ENCODE data around the gene GALNT6. TPM values are rescaled to one million over a fixed set of nuclear protein-coding genes. Genes with fewer than 3 reads are reported as not detected.

The GALNT6 gene
- total RNA-seq, 2 donors from 2014 or later, result 1.3 to 2.8 TPM

DNA sequence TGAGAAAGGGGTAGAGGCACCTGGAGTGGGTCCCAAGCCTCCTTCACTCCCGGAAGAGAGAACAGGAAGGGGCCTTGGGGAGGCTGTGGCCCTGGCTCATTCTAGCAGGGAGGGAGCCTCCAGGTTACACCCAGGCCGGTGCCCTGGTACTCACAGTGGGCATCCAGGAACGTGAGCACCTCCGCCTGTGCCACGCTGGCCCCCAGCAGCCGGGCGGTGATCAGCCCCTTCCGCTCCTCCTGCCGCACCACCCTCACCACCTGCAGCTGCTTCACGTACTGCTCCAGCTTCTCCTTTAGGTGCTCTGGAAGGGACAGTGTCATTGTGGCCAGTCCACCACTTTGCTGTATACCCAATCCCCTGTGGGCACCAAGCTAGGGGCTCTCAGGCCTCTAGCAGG lies 25.9 kb downstream of the GALNT6 start:
- H3K4me1 ChIP-seq, result no peaks in the 10 kb centered on the region
- no peaks in the 10 kb centered on the region for H3K27me3 ChIP-seq
- no peaks in the 10 kb centered on the region for H3K9me3 ChIP-seq
- TF ChIP-seq CTCF (IDR thresholded peaks at IDR 0.05), result no peak
- DNase-seq (ENCODE audit: low spot score), result no peak
- no peak overlapping the region for H3K4me3 ChIP-seq
- H3K27ac ChIP-seq, result no peak overlapping the region
- no peaks in the 10 kb centered on the region for H3K36me3 ChIP-seq

- Histone ChIP-seq H3K27ac (no peak overlapping the region), H3K27me3 (no peaks in the 10 kb centered on the region), H3K36me3 (no peaks in the 10 kb centered on the region), H3K4me3 (no peak overlapping the region), H3K4me1 (no peaks in the 10 kb centered on the region), H3K9me3 (no peaks in the 10 kb centered on the region)
- DNase-seq (ENCODE audit: low spot score), result no peak
- no peak for TF ChIP-seq CTCF (IDR thresholded peaks at IDR 0.05)
Observed at GRCh38 chr12:51364001-51364400, 27.2 kb downstream of the GALNT6 start.

DNA sequence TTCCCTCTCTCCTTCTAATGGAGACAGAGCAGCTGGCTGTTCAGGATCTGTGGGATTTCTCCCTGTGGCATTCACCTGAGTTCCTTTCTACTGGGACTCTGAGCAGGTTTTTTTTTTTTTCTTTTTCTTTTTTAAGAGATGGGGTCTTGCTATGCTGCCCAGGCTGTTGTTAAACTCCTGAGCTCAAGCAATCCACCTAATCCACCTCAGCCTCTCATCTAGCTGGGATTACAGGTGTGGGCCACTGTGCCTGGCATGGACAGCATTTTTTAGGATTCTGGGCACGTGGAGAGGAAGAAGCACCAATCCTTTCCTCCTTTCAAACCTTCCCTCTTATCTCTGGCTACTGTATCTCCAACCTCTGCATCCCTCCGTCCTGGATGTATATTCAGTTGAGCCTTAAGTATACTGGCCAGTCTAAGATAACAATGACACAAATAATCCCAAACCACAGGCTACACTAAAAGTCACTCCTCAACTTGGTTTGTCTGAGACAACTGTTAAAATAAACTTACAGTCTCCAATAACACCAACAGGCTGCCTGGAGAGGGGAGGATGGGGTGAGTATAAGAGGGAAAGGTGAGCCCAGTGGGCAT lies 28.4 kb downstream of the GALNT6 start:
- no peaks in the 10 kb centered on the region for H3K9me3 ChIP-seq
- no peak overlapping the region for H3K4me3 ChIP-seq
- no peaks in the 10 kb centered on the region for H3K36me3 ChIP-seq
- H3K4me1 ChIP-seq, result no peaks in the 10 kb centered on the region
- TF ChIP-seq CTCF (IDR thresholded peaks at IDR 0.05), result no peak
- DNase-seq (ENCODE audit: low spot score), result no peak
- no peaks in the 10 kb centered on the region for H3K27me3 ChIP-seq
- H3K27ac ChIP-seq, result no peak overlapping the region

DNA sequence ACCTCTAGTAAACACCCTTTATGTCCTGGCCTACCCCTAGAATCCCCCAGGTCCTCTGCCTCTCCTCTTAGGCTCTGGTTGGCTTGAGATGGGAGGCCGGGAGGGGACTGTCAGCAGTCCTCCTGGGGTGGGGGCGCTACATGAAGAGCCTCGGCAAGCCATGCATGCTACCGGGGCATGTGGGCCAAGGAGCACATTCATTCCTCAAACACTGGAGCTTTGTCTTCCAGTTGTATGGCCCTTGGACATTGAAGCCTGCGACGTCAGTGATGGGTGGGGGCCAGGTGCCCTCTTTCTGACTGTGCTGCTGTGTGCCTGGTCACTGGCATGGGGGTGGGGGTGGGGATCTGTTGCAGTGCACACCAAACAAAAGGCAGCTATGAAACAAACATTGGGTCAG lies 28.9 kb downstream of the GALNT6 start:
- no peaks in the 10 kb centered on the region for H3K4me1 ChIP-seq
- DNase-seq (ENCODE audit: low spot score), result no peak
- H3K9me3 ChIP-seq, result no peaks in the 10 kb centered on the region
- H3K27ac ChIP-seq, result no peak overlapping the region
- no peak for TF ChIP-seq CTCF (IDR thresholded peaks at IDR 0.05)
- H3K36me3 ChIP-seq, result no peaks in the 10 kb centered on the region
- H3K27me3 ChIP-seq, result no peaks in the 10 kb centered on the region
- no peak overlapping the region for H3K4me3 ChIP-seq

GRCh38 chr12:51361161-51362016 lies 29.8 kb downstream of the GALNT6 start:
- no peak for DNase-seq (ENCODE audit: low spot score)
- no peaks in the 10 kb centered on the region for H3K9me3 ChIP-seq
- H3K4me1 ChIP-seq, result no peaks in the 10 kb centered on the region
- no peaks in the 10 kb centered on the region for H3K27me3 ChIP-seq
- H3K36me3 ChIP-seq, result no peaks in the 10 kb centered on the region
- H3K4me3 ChIP-seq, result no peak overlapping the region
- no peak for TF ChIP-seq CTCF (IDR thresholded peaks at IDR 0.05)
- H3K27ac ChIP-seq, result no peak overlapping the region
